HepG2 (cell line): ENCODE data around the gene ABCG8. TPM values are rescaled to one million over a fixed set of nuclear protein-coding genes. Genes with fewer than 3 reads are reported as not detected.

Source experiments
- CBFB ChIP-seq: sonication (generic); formaldehyde crosslinking; IDR thresholded peaks from 2 replicates; pipeline ENCODE4 v1.4.0; 2020; ENCODE audit warnings: missing genetic modification reagents
- CENPX ChIP-seq: sonication (generic); formaldehyde crosslinking; IDR thresholded peaks from 2 replicates; pipeline ENCODE4 v1.9.0; 2021; ENCODE audit warnings: mild to moderate bottlenecking, missing genetic modification reagents, moderate library complexity
- CSRNP2 ChIP-seq: sonication (generic); formaldehyde crosslinking; conservative IDR thresholded peaks from 2 replicates; pipeline ENCODE4 v1.8.0; 2022; ENCODE audit warnings: low read depth, missing genetic modification reagents
- CTCF ChIP-seq: sonication (generic); formaldehyde crosslinking; IDR thresholded peaks from 2 replicates; pipeline ENCODE4 v1.5.0; 2020; ENCODE audit warnings: mild to moderate bottlenecking, missing genetic modification reagents, moderate library complexity
- DDIT3 ChIP-seq: sonication (generic); formaldehyde crosslinking; IDR thresholded peaks from 2 replicates; pipeline ENCODE4 v1.4.0; 2020; ENCODE audit warnings: mild to moderate bottlenecking, missing genetic modification reagents
- ESRRA ChIP-seq: sonication (generic); formaldehyde crosslinking; IDR thresholded peaks from 2 replicates; pipeline ENCODE4 v1.5.1; 2020; ENCODE audit warnings: mild to moderate bottlenecking, low read depth, missing genetic modification reagents
- GPBP1L1 ChIP-seq: sonication (generic); formaldehyde crosslinking; IDR thresholded peaks from 2 replicates; pipeline ENCODE4 v1.5.0; 2020; ENCODE audit warnings: mild to moderate bottlenecking, missing genetic modification reagents
- IRF1 ChIP-seq: sonication (generic); formaldehyde crosslinking; IDR thresholded peaks from 2 replicates; pipeline ENCODE4 v1.4.0; 2020; ENCODE audit warnings: low read depth, mild to moderate bottlenecking, missing genetic modification reagents
- IRX3 ChIP-seq: sonication (generic); formaldehyde crosslinking; IDR thresholded peaks from 2 replicates; pipeline ENCODE4 v1.8.1; 2023; ENCODE audit warnings: mild to moderate bottlenecking, low read depth, missing genetic modification reagents, borderline replicate concordance
- KDM2A ChIP-seq: sonication (generic); formaldehyde crosslinking; IDR thresholded peaks from 2 replicates; pipeline ENCODE4 v1.4.0; 2020; ENCODE audit warnings: low read depth, missing genetic modification reagents, borderline replicate concordance
- MXD3 ChIP-seq: IDR thresholded peaks from 2 replicates; pipeline ENCODE4 v1.6.1; 2016; ENCODE audit warnings: mild to moderate bottlenecking, missing biosample characterization, missing genetic modification reagents
- NFYC ChIP-seq: IDR thresholded peaks from 2 replicates; pipeline ENCODE4 v1.6.1; 2016; ENCODE audit warnings: missing genetic modification reagents, missing compliant biosample characterization
- NRL ChIP-seq: sonication (generic); formaldehyde crosslinking; IDR thresholded peaks from 2 replicates; pipeline ENCODE4 v1.5.0; 2020; ENCODE audit warnings: missing genetic modification reagents, mild to moderate bottlenecking, moderate library complexity, borderline replicate concordance
- PAWR ChIP-seq: sonication (generic); formaldehyde crosslinking; IDR thresholded peaks from 2 replicates; pipeline ENCODE4 v1.4.0; 2020; ENCODE audit warnings: missing genetic modification reagents, mild to moderate bottlenecking, borderline replicate concordance
- POLR2A ChIP-seq, 2 experiments: IDR thresholded peaks; 2 replicates each; pipeline ENCODE4 v1.6.1; 2011; ENCODE audit warnings: low read depth in 2 of 2, low read length in 2 of 2, mild to moderate bottlenecking in 1 of 2, moderate library complexity in 1 of 2; ENCODE audit not compliant: insufficient read depth in 1 of 2
- SNAPC2 ChIP-seq: sonication (generic); formaldehyde crosslinking; IDR thresholded peaks from 2 replicates; pipeline ENCODE4 v1.8.1; 2022; ENCODE audit warnings: mild to moderate bottlenecking, missing genetic modification reagents
- TAF1 ChIP-seq: sonication (generic); formaldehyde crosslinking; IDR thresholded peaks from 2 replicates; pipeline ENCODE4 v1.4.0; 2020; ENCODE audit warnings: missing genetic modification reagents
- ZBTB44 ChIP-seq: sonication (generic); formaldehyde crosslinking; IDR thresholded peaks from 2 replicates; pipeline ENCODE4 v1.4.0; 2020; ENCODE audit warnings: missing genetic modification reagents
- ZNF10 ChIP-seq: sonication (generic); formaldehyde crosslinking; IDR thresholded peaks from 2 replicates; pipeline ENCODE4 v1.4.0; 2020; ENCODE audit warnings: mild to moderate bottlenecking, low read depth, missing genetic modification reagents, borderline replicate concordance
- ZNF12 ChIP-seq: sonication (generic); formaldehyde crosslinking; IDR thresholded peaks from 2 replicates; pipeline ENCODE4 v1.5.0; 2020; ENCODE audit warnings: missing genetic modification reagents
- ZNF501 ChIP-seq: sonication (generic); formaldehyde crosslinking; IDR thresholded peaks from 2 replicates; pipeline ENCODE4 v1.5.1; 2020; ENCODE audit warnings: mild to moderate bottlenecking, moderate library complexity, missing genetic modification reagents
- polyA plus RNA-seq, 8 experiments: library from polyadenylated mRNA; depleted of rRNA in 3 of 8; stranded (reverse) in 7 of 8; unstranded in 1 of 8; fragments of >200 nt; fragmentation: Illumina TruSeq in 4 of 8; extraction: Trizol in 4 of 8; gene quantifications; 2 replicates each; pipeline versions ENCODE4 v1.2.1 to v1.2.3, GENCODE V29; 2011 to 2016; ENCODE audit warnings: low read depth in 4 of 8, missing spikeins in 1 of 8, mixed read lengths in 1 of 8; ENCODE audit not compliant: insufficient read depth in 1 of 8
- total RNA-seq, 5 experiments: library from RNA; depleted of rRNA; stranded (reverse); fragments of >200 nt; fragmentation: Illumina TruSeq; extraction: Trizol; gene quantifications; 2 replicates each; pipeline ENCODE4 v1.2.3, GENCODE V29; 2016; ENCODE audit warnings: low read depth in 1 of 5

The ABCG8 gene
- total and polyA plus RNA-seq, 2 of the 13 experiments (the other 11 are each of a cell fraction or from before 2014, with no cell fraction given) = 8.1 to 8.8 TPM

GRCh38 chr2:43877782-43878464 is 39.2 kb downstream of the ABCG8 start (continued):
- TF ChIP-seq CTCF (CRISPR knock-in tag) (peak; percentile 98), POLR2A (IDR thresholded peaks at IDR 0.05; ENCODE audit: insufficient read depth in 1 of 2, low read depth in 2 of 2, low read length in 2 of 2) (no peak), ZNF12 (CRISPR knock-in tag) (0 out of 2 replicates have a peak, but pooled peaks have one; percentile 8), TAF1 (CRISPR knock-in tag) (no peak), ZNF10 (CRISPR knock-in tag) (no peak), GPBP1L1 (CRISPR knock-in tag) (no peak), CSRNP2 (CRISPR knock-in tag) (no peak), ZNF501 (0 out of 2 replicates have a peak, but pooled peaks have one; percentile 47), IRX3 (CRISPR knock-in tag) (no peak), ESRRA (CRISPR knock-in tag) (no peak), IRF1 (CRISPR knock-in tag) (no peak), ZBTB44 (CRISPR knock-in tag) (no peak), CBFB (CRISPR knock-in tag) (no peak), SNAPC2 (CRISPR knock-in tag) (no peak), PAWR (CRISPR knock-in tag) (no peak), CENPX (CRISPR knock-in tag) (no peak), NFYC (CRISPR knock-in tag) (no peak), NRL (CRISPR knock-in tag) (peak; percentile 62), MXD3 (CRISPR knock-in tag) (no peak), KDM2A (CRISPR knock-in tag) (peak; percentile 62; the same call in 1 of the 2 replicates), DDIT3 (CRISPR knock-in tag) (no peak)
